Cerebellar cortex (tissue), 1 donor: Measurements from ENCODE around the gene SPRED2.
A peak's percentile ranks its signal among the peaks of the same experiment; 100 is the strongest.

Source experiments
- DNase-seq: peaks from one replicate; pipeline ENCODE4 v3.0.0-alpha.2; 2015; ENCODE audit warnings: low spot score

SPRED2 gene

GRCh38 chr2:65311049-65311448 is 121.3 kb downstream of the SPRED2 start:
- no peak for DNase-seq

GRCh38 chr2:65309699-65310098 is 122.7 kb downstream of the SPRED2 start:
- no peak for DNase-seq

DNA sequence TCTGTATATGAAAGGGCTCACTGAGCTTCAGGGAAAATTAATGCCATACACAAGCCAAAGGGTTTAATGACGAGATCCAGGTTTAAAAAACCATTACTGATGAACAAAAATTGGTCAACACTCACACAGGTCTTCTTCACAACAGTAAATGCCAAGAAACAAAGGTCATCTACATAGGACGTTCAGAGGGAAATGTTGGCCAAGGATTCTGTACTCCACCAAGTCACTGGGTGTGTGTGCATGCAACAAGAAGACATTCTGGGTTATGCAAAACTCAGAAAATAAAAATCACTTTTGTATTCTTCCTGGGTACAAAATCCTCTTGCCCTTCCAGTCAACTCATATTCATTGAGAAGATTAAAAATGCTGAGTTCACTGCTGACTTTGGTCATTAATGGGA is 126.5 kb downstream of the SPRED2 start:
- DNase-seq: no peak

DNA sequence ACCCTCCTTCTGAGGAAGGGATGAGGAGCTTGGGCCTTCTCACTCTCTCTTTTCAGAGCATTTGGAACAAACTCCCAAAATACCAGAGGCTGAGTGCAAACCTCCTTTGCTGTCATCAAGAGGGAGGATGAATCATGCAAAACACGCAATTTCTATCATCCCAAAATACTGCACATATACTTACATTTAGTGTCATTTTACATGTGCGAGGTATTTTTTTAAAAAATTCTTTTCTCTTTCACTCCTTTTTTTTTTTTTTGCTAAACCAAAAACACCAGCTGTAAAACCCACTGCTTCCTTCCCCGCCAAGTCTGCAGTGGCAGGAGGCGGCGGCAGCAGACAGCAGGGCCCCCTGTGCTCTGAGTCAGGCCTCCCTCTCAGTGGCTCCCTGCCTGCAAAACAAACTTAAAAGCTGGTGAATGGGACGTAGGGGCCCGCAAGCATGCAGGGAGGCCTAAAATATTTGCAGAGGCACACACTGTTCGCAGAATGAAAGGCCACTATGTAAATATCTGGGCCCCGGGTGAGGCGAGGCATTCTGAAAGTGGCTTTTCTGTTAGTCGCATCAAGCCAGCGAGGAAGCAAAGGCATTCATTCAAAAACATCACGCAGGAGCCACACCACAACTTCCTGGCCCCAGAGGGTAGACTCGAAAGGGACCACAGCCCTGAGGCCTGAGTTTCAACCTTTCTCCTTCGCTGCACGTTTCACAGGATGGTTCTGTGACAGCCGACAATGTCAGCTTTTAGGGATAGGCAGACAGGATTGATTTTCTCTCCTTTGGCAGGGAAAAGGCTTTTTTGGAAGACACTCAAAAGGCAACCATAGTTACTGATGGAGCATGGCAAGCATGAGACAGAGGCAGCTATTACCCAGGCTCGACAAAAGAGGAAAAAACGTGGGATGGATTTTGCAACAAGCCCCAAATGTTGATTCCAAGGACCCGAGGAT is 131.4 kb downstream of the SPRED2 start:
- DNase-seq: peak; percentile 47

- peak; percentile 77 for DNase-seq
Measured at GRCh38 chr2:65300134-65300760, 132.2 kb downstream of the SPRED2 start.

GRCh38 chr2:65299246-65299645 is 133.2 kb downstream of the SPRED2 start:
- DNase-seq: no peak

GRCh38 chr2:65298089-65298488 is 134.3 kb downstream of the SPRED2 start:
- DNase-seq: no peak

DNA sequence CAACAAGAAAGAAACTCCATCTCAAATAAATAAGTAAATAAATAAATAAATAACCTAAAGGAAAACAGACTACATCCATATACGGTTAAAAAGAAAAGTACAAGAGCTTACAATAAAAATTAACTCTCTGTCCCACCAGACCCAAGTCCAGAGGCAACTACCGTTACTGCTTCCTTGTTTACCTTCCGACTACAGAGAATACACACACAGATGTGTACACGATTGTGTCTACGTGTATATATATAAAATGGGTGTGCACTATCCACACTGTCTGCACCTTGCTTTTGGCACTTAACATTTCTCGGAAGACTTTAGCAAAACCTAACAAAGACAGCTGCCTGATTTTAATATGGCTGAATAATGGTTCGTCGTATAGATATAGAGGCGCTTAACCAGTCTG is 134.9 kb downstream of the SPRED2 start:
- no peak for DNase-seq

DNA sequence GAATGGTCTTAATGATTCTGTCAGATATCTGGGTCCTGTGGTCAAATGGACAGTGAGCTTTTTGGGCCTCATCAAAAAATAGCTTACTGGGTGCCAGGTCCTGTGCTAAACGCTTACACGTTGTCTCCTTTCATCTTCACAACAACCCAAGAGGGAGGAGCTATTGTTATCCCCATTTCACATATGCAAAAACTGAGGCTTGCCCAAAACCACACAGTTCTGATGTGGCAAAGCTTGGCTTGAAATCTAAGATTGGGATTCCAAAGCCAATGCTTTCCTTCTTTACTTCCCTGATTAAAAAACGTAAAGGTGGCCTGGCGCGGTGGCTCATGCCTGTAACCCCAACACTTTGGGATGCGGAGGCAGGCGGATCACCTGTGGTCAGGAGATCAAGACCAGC is 135.4 kb downstream of the SPRED2 start:
- DNase-seq: no peak

DNA sequence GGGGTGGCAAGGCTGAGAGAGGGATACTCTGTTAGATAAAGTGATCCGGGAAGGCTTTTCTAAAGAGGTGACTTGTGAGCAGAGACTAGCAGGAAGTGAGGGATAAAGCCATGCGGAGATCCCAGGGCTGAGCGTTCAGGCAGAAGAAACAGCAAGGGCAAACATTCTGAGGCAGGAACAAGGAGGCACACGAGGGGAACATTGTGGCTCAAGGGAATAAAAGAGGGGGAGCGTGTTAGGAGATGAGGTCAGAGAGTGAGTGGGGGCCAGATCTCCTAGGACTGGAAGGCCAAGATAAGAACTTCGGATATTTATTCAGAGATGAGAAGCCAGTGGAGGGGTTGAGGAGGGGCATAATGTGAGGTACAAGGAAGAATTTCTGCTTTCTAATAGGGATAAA is 137.7 kb downstream of the SPRED2 start:
- DNase-seq: no peak

DNA sequence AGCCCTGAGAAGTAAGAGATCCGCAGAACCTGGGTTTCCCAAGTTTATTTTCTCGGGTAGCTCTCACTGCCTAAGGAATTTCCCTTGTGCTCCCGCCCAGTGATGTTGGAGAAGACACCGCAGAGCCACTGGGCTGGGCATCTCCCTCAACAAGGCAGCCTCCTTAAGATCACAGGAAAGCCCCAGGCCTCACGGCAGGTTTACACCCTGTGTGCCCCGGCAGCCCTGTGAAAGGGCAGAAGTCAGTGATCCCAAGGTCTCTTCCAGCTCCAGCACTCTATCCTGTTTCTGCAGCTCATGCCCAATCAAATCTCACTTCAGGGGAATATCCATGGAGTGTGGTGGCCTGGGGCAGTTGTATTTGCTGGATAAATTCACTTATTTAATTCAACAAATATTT is 138.3 kb downstream of the SPRED2 start:
- no peak for DNase-seq

- no peak for DNase-seq
Measured at GRCh38 chr2:65293376-65293775, 139.0 kb downstream of the SPRED2 start.

GRCh38 chr2:65292461-65293011 is 139.9 kb downstream of the SPRED2 start:
- DNase-seq: no peak

- DNase-seq: no peak
Measured at GRCh38 chr2:65292106-65292400, 140.3 kb downstream of the SPRED2 start.

GRCh38 chr2:65291216-65292105 is 140.9 kb downstream of the SPRED2 start:
- no peak for DNase-seq

DNA sequence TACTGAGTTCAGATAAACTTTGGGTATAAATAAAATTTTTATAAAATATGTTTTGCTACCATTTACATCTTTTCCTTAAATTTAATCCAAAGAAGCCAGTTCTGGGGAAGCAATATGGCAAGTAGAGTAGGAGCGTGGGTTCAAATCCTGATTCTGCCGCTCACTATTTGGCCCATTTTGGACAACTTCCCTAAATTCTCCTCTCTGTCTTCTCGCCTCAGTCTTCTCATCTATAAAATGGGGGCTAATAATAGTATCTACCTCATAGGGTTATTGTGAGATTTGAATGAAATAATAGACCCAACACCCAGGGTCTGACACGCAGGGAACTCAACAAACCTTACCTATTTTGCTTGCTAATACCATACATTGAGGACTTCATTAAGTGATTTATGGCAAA is 145.0 kb downstream of the SPRED2 start:
- no peak for DNase-seq

DNA sequence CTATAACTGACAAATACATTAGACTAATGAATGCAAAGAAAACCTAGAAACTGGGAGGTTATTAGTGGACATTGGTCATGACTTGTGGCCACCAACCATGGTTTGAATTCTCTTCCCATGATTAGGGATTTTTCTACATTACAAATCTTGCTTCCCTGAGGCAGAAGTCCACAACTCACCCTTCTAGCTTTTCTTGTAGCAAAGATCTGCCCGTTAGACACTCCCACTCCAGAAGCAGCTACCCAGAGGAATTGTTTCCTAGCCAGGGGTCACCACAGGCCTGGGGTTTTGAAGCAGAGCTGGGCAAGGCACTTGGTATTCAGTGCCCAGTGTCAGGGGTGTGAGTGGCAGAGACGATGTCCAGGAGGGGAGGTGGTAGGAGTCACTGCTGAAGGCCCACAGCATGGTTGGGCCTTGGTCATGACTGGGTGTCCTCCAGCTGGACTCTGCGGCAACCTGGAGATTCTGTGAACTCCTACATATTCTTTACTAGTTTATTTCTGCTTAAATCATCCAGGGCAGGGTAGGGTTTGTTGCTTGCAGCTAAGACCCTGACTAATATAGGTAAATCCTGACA is 149.8 kb downstream of the SPRED2 start:
- DNase-seq: no peak

- DNase-seq: no peak
Measured at GRCh38 chr2:65281627-65282351, 150.6 kb downstream of the SPRED2 start.

GRCh38 chr2:65279756-65280155 is 152.6 kb downstream of the SPRED2 start:
- DNase-seq: no peak

GRCh38 chr2:65278531-65278981 is 153.8 kb downstream of the SPRED2 start:
- no peak for DNase-seq

GRCh38 chr2:65277791-65278483 is 154.5 kb downstream of the SPRED2 start:
- no peak for DNase-seq
